ENCODE measurements around the gene TBL1Y.
"Not testable (repeated sequence)": the region's sequence is repeated elsewhere in the genome, so short reads cannot be mapped to it uniquely, and the experiment has no call there.

TBL1Y gene

GRCh38 chrY:6910372-6911252 lies at the start of gene TBL1Y:
Gene TBL1Y (plus strand): TSS chrY:6910697. CDS start chrY:7025085, 114,388 bp downstream.
- DNase-seq: no peak

GRCh38 chrY:6894496-6894895 lies 16.0 kb upstream of the TBL1Y start:
- DNase-seq: no peak

GRCh38 chrY:6895236-6895635 lies 15.3 kb upstream of the TBL1Y start:
- no peak for DNase-seq

GRCh38 chrY:6902116-6902515 lies 8.4 kb upstream of the TBL1Y start:
- not testable (repeated sequence) for DNase-seq

DNA sequence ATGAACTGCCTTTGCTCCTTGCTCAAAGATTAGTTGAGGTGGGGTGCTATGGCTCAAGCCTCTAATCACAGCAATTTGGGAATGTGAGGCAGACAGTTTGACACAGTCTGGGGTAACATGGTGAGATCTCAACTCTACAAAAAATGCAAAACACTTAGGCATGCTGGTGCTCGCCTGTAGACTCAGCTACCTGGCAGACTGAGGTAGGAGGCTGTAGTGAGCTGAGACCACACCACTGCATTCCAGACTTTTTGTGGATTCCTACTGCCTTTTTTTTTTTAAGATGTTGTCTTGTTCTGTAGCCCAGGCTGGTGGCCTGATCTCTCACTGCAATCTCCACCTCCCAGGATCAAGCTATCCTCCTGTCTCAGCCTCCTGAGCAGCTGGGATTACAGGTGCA lies 2.9 kb upstream of the TBL1Y start:
- no peak for DNase-seq

GRCh38 chrY:6908021-6908420 lies 2.5 kb upstream of the TBL1Y start:
- DNase-seq: not testable (repeated sequence)

- DNase-seq: no peak
Observed at GRCh38 chrY:6909118-6909521, 1.4 kb upstream of the TBL1Y start.

DNA sequence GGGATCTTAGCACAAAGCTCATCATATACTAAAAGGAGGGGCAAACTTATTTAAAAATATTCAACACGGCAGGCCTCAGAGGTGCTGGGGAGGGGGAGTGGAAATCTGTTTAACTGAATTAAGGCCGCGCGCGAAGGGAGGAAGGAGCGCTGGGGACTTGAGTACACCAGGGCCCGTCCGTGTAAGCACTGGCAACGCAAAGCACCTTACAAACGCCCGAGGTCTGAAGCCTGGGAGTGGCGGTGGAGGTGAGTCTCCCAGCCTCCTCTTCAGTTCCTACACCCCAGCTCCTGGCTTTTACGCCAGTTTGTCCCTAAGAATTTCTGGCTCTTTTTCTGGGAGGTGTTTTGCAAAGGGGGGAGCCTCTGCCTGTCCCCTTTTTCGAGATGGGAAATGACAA lies 641 bp upstream of the TBL1Y start:
- no peak for DNase-seq

- DNase-seq: no peak
Observed at GRCh38 chrY:6911253-6911881, 870 bp downstream of the TBL1Y start, which contains the start of gene AMELY. Gene AMELY (minus strand): TSS chrY:6911752. CDS start chrY:6872608, 39,144 bp downstream.

DNA sequence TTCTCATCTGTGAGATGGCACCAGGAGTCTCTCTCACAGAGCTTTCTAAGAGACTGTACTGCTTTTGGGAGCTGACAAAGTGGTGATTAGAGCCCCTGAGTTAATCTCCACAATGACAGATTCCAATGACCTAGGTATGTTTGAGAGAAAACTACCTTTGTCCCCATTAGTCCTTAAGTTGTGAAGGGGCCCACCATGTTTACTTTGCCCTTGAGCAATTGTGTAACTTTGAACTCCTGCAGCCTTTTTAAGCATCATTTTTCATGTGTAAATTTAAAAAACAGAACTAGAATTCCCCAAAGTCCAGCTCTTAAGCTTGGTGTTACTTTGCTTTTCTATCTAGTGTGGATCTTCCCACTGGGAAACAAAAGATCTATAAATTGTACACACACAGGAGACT lies 2.9 kb downstream of the TBL1Y start:
- no peak for DNase-seq

GRCh38 chrY:6921061-6921460 lies 10.6 kb downstream of the TBL1Y start:
- DNase-seq: no peak

DNA sequence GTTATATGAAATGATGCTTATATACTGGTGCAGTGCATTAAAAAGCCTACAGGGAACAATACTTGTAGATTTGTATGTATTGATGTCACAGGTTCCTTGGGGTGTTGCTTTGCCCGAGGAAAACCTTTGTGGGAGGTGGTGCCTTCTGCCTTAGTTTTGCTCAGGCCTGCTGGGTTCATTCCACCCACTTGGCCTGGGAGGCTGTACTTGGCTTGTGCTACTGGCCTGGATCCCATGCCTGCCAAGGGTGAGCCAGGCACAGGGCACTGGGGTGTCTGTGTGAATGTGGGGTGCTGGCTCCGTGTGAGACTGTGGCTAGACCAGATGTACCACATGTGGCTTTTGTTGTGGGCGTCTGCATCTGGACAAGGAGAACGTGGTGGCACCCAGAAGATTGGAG lies 17.8 kb downstream of the TBL1Y start:
- no peak for DNase-seq

DNA sequence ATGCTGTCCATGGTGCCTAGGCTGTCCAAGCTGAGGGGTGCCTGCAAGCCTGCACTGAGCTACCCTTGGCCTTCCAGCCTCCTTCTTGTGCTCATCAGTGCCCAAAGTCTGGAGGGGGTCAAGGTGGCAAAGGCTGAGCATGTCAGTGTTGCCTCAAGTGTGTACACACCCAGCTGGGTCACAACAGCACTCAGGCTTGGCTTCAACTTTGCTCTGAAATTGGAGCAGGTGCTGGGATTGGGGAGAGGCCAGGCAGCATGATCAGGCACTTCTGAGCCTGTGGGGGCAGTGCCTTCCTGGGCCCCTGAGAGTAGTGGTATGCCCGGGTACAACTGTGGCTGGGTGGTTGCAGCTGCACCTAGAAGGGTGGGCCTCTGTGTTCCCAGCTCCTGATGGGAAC lies 18.7 kb downstream of the TBL1Y start:
- DNase-seq: no peak

- DNase-seq: no peak
Observed at GRCh38 chrY:6931779-6932396, 21.4 kb downstream of the TBL1Y start.

- DNase-seq: no peak
Observed at GRCh38 chrY:6935497-6935896, 25.0 kb downstream of the TBL1Y start.

GRCh38 chrY:6947695-6948094 lies 37.2 kb downstream of the TBL1Y start:
- no peak for DNase-seq

DNA sequence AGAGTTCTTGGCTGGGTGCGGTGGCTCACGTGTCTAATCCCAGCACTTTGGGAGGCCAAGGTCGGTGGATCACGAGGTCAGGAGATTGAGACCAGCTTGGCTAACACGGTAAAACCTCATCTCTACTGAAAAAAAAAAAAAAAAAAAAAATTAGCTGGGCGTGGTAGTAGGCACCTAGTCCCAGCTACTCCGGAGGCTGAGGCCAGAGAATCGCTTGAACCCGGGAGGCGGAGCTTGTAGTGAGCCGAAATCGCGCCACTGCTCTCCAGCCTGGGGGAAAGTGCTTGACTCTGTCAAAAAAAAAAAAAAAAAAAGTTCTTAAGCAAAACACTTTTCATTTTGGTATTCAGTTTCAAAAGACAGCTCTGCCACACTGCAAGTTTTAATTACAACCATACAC lies 37.9 kb downstream of the TBL1Y start:
- no peak for DNase-seq

GRCh38 chrY:6949947-6950346 lies 39.5 kb downstream of the TBL1Y start:
- no peak for DNase-seq

GRCh38 chrY:6964732-6965131 lies 54.2 kb downstream of the TBL1Y start:
- DNase-seq: peak in 1 of 2 donors; percentile 60

- no peak for DNase-seq
Observed at GRCh38 chrY:6966521-6966920, 56.0 kb downstream of the TBL1Y start.

GRCh38 chrY:6967736-6968135 lies 57.2 kb downstream of the TBL1Y start:
- DNase-seq: no peak

DNA sequence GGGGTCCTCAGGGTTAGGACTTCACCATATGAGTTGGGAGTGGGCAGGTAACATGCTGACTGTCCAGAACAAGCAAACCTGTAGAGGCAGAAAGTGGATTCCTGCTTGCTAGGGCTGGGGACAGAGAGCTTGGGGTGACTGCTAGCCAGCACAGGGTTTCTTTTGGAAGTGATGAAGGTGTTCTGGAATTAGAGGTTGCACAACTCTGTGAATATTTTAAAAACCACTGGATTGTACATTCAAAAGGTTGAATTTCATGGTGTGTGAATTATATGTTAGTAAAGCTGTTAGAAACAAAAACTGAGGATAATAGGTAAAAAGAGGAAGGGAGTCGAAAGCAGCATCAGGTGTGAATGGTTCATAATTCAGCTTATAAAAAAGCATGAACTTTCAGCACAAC lies 57.7 kb downstream of the TBL1Y start:
- no peak for DNase-seq

- DNase-seq: no peak
Observed at GRCh38 chrY:6972271-6972887, 61.9 kb downstream of the TBL1Y start.
